A549 treated with Hydrocortisone at 1 μM for 4 hours (cell line): ENCODE results near the gene DEPDC7. TPM values are rescaled to one million over a fixed set of nuclear protein-coding genes. Genes with fewer than 3 reads are reported as not detected.

Experiments
- total RNA-seq: library from RNA; stranded (reverse); fragments of 200-300 nt; extraction: Qiagen RNA extraction; gene quantifications from 5 replicates; pipeline ENCODE4 v1.2.3, GENCODE V29; 2022

Gene DEPDC7
- total RNA-seq: 6.5 to 9.0 TPM (median 7.3 TPM) in 5 replicates

DNA sequence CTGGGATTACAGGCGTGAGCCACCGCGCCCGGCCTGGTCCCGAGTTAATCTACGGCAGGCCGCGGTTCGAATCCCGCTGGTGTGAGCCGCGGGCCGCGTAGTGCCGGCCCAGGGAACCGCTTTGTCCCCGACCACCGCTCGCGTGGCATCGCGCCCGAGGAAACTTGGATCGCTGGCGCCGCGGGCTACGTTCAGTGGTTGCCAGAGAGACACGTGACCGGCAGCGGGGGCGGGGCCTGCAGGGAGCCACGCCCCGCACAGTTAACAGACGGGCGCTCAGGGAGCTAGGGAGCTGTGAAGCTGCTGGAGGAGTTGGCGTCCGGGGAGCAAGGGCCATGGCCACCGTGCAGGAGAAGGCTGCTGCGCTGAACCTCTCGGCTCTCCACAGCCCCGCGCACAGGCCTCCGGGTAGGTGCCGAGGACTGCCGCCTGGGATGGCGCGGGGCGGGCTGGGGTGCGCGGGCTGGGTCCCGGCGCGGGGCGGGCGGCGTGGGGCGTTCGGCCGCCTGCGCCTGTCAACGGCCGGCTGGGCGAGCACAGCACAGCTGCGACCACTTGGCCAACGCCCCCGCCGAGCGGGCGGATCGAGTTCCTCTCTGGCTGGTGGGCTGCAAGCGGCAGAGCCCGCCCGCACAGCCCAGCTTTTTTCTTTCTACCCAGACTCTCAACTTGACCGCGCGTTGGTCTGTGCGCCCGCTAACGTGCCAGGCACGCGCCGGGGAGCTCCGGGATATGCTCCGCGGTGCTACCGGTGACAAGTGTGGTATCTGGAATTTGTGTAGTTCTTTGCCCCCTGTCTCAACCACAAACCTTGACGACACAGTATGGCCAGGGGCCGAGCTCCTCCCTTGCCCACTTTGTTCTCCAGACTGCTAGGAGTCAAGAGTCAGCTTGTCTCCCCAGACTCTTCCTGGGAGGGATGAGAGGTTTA is at the start of gene DEPDC7:
Gene DEPDC7, plus strand, starts transcription at position 258 of the 931 bp plus-strand sequence. Its CDS starts 78 bp downstream, at position 336.

DNA sequence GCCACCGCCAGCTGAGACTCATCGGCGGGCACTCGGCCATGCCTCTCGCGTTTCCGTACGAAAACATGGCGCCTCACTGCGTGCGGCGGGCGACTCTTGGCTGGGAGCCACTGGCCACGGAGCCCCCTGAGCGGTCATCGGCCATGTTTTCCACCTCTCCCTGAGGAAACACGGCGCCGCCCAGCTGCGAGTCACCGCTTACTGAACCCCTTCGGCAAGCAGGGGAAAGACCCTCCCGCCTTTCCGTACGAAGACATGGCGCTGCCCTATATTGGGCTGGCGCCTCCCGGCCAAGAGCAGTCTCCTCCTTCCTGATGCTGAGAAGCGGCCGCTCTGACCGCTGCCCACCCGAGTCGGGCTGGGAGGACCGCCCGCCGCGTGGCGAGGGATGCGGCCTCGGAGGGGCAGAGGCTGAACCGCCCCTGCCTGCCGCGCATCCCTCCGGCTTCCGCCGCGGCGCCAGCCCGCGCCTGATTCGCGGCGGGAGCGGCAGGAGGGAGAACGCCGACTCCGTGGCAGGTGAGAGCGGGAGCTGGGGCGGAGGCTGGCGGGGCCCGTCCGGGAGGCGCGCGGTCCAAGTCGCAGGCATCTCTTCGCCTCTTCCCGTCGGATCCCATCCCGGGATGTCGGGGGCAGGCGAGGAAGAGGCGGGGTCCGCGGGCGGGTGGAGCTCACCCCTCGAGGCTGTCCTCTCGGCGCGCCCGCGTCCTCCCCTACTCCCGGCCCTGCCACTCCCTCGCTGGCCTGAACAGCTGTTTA is 23.8 kb downstream of the DEPDC7 start, which contains the start of gene TCP11L1:
Gene TCP11L1, plus strand, starts transcription at position 299 of the 759 bp plus-strand sequence. CDS start 4,202 bp downstream, outside the sequence.

Other genes starting within 250 kb of the DEPDC7 start
- gene CCDC73, start 221.2 kb upstream of the DEPDC7 start, total RNA-seq: 0.03 to 0.07 TPM in 2 of 5 replicates, not detected in the others
- gene PRRG4, start 186.0 kb upstream of the DEPDC7 start, total RNA-seq: 1.6 to 1.8 TPM (median 1.6 TPM) in 5 replicates
- 12.0 to 21.5 TPM (median 16.4 TPM) in 5 replicates for gene QSER1, start 123.1 kb upstream of the DEPDC7 start, total RNA-seq
- 18.9 to 31.4 TPM (median 23.4 TPM) in 5 replicates for gene TCP11L1, start 23.7 kb downstream of the DEPDC7 start, total RNA-seq
- gene CSTF3, start 145.6 kb downstream of the DEPDC7 start, total RNA-seq: 25.2 to 32.0 TPM (median 27.1 TPM) in 5 replicates
- gene HIPK3, start 241.5 kb downstream of the DEPDC7 start, total RNA-seq: 11.7 to 19.4 TPM (median 16.8 TPM) in 5 replicates